Measurements from ENCODE around the gene AFAP1.

The AFAP1 gene

GRCh38 chr4:7781993-7782392 is 157.7 kb downstream of the AFAP1 start:
- TF ChIP-seq, protein P1, sequence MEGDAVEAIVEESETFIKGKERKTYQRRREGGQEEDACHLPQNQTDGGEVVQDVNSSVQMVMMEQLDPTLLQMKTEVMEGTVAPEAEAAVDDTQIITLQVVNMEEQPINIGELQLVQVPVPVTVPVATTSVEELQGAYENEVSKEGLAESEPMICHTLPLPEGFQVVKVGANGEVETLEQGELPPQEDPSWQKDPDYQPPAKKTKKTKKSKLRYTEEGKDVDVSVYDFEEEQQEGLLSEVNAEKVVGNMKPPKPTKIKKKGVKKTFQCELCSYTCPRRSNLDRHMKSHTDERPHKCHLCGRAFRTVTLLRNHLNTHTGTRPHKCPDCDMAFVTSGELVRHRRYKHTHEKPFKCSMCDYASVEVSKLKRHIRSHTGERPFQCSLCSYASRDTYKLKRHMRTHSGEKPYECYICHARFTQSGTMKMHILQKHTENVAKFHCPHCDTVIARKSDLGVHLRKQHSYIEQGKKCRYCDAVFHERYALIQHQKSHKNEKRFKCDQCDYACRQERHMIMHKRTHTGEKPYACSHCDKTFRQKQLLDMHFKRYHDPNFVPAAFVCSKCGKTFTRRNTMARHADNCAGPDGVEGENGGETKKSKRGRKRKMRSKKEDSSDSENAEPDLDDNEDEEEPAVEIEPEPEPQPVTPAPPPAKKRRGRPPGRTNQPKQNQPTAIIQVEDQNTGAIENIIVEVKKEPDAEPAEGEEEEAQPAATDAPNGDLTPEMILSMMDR (IDR thresholded peaks at IDR 0.05; ENCODE audit: extremely low read depth, missing control alignments) = no peak
- DNase-seq (ENCODE audit: low spot score) = no peak

GRCh38 chr4:7781366-7781765 is 158.3 kb downstream of the AFAP1 start:
- no peak for DNase-seq (ENCODE audit: low spot score)
- TF ChIP-seq, protein P1 (IDR thresholded peaks at IDR 0.05; ENCODE audit: extremely low read depth, missing control alignments) = no peak

GRCh38 chr4:7780751-7781348 is 158.8 kb downstream of the AFAP1 start:
- TF ChIP-seq, protein P1 (IDR thresholded peaks at IDR 0.05; ENCODE audit: extremely low read depth, missing control alignments) = no peak
- DNase-seq (ENCODE audit: low spot score) = no peak

DNA sequence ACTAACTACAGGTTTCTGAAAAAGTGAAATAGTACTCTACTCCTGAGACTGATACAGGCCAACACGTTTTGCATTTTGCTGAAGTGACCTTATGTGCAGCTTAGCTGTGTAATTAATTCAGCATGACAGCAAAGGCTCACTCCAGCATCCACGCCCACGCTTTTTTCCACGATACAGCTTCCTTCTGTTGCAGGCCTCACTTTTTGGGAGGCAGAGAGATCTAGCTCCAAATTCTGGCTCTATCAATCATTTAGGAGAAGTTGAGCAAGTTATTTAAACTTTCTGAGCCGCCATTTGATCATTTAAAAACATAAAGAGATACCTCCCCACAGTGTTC is 160.3 kb downstream of the AFAP1 start:
- TF ChIP-seq, protein P1 (IDR thresholded peaks at IDR 0.05; ENCODE audit: extremely low read depth, missing control alignments) = no peak

DNA sequence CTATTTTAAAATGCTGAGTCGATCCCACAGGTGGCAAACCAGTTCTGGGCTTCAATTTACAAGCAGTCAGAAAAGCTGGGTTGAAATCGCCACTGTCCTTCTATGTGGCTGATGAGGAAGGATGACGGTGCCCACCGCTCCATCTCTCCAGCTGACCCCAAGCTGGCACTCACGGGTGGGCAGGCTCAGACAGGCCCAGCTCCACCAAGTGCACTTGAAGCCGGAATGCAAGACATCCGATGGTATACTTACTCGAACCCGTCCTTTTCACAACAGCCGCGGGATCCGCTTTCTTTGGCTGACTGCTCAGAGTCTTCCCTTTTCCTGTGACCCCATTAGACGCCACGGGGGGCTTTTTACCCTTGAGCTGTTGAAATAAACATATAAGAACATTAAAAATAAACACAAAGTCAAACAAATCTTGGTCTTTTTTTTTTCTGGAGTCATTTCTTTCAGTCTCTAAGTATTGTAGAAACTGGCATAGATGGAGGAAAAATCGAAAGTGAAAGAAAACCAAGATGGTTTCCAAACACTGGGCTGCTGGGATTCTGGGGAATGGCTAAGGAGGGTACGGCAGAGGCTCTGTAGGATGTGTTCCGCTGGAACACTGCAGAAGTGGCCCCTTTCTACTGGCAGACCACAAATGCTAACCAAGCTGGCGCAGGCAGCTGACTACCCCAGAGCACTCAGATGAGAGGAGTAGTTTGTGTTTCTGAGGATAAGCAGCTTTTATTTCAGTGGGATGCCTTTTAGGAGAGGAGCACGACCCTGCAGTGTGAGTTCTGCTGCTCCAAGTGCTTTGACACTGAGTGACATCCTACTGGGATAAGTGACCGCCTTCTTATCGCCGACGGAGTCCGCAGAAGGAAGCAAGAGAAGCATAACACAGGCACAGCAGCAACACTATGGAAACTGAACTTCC is 160.9 kb downstream of the AFAP1 start:
- DNase-seq (ENCODE audit: low spot score) = no peak
- TF ChIP-seq, protein P1 (IDR thresholded peaks at IDR 0.05; ENCODE audit: extremely low read depth, missing control alignments) = no peak

More for the DNA sequence above, 160.3 kb downstream of the AFAP1 start:
- no peak for DNase-seq (ENCODE audit: low spot score)

DNA sequence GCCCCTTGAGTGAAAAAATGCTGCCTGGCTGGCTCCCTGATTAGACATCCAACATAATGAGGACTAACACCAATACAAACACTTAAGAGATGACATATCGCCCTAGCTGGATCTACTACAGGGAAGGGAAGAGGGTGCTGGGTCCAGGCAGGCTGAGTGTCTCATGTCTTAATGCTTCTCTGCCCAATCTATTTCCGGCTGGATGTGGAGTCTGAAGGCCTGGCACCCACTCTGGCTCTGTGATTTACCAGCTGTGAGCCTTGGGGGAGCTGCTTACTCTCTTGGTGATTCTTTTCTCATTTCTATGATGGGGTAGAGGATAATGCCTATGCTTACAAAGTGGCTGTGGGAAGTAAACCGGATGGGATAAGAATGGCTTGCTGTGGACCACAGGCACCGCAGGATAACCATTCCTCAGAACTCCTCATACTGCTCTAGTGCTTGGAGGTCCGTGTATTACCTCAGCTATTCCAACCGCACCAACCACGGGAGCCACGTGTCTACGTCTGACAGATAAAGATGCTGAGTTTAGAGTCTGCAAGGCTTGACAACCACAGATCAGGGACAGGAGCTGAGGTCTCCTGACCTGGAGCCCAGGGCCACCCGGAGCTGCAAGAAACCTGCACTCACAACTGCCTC is 161.7 kb downstream of the AFAP1 start:
- DNase-seq (ENCODE audit: low spot score) = no peak
- TF ChIP-seq, protein P1 (IDR thresholded peaks at IDR 0.05; ENCODE audit: extremely low read depth, missing control alignments) = no peak
